RKO (cell line): ENCODE data around the gene TMEM250.
A peak's percentile ranks its signal among the peaks of the same experiment; 100 is the strongest.

ENCODE experiments used
- DNase-seq: peaks from one replicate; pipeline ENCODE4 v3.0.0-alpha.2; 2016; ENCODE audit warnings: low spot score

TMEM250 gene

GRCh38 chr9:136093995-136094881, 24.4 kb downstream of the TMEM250 start:
- DNase-seq, result peak; percentile 89

- DNase-seq, result peak; percentile 69
Measured at GRCh38 chr9:136093346-136093986, 25.2 kb downstream of the TMEM250 start.

GRCh38 chr9:136092741-136093140, 25.9 kb downstream of the TMEM250 start:
- no peak for DNase-seq

- no peak for DNase-seq
Measured at GRCh38 chr9:136092353-136092650, 26.4 kb downstream of the TMEM250 start.

GRCh38 chr9:136091582-136092352, 26.9 kb downstream of the TMEM250 start:
- DNase-seq, result no peak

GRCh38 chr9:136090768-136091581, 27.7 kb downstream of the TMEM250 start:
- no peak for DNase-seq

- DNase-seq, result no peak
Measured at GRCh38 chr9:136090056-136090735, 28.5 kb downstream of the TMEM250 start.

- DNase-seq, result peak; percentile 75
Measured at GRCh38 chr9:136089697-136090045, 29.0 kb downstream of the TMEM250 start.

GRCh38 chr9:136088939-136089696, 29.6 kb downstream of the TMEM250 start:
- no peak for DNase-seq

GRCh38 chr9:136088481-136088938, 30.2 kb downstream of the TMEM250 start:
- DNase-seq, result no peak

GRCh38 chr9:136087741-136088480, 30.8 kb downstream of the TMEM250 start:
- DNase-seq, result no peak

GRCh38 chr9:136086951-136087740, 31.5 kb downstream of the TMEM250 start:
- DNase-seq, result no peak

- DNase-seq, result no peak
Measured at GRCh38 chr9:136086213-136086881, 32.3 kb downstream of the TMEM250 start.

- no peak for DNase-seq
Measured at GRCh38 chr9:136085815-136086212, 32.9 kb downstream of the TMEM250 start.

- DNase-seq, result no peak
Measured at GRCh38 chr9:136084063-136084944, 34.4 kb downstream of the TMEM250 start.

GRCh38 chr9:136083558-136084062, 35.1 kb downstream of the TMEM250 start:
- DNase-seq, result no peak
